Esophagus squamous epithelium (tissue), 4 donors: ENCODE results near the gene LIPM.

Source experiments
- POLR2A ChIP-seq, 4 donors: fragments of 450-650 bp; IDR thresholded peaks; one replicate each; pipeline ENCODE4 v1.6.1; 2017; ENCODE audit warnings: antibody characterized with exemption in 4 of 4, mild to moderate bottlenecking in 4 of 4, moderate library complexity in 3 of 4
- TF ChIP-seq, protein P1 (sequence below), 6 experiments: fragments of 450-650 bp in 4 of 6; fragments of 200-600 bp in 2 of 6; sonication (generic) in 2 of 6; IDR thresholded peaks; one replicate each; pipeline ENCODE4 v1.5.1; 2016 to 2019; ENCODE audit warnings: antibody characterized with exemption in 6 of 6, mild to moderate bottlenecking in 4 of 6, moderate library complexity in 4 of 6

DNA sequence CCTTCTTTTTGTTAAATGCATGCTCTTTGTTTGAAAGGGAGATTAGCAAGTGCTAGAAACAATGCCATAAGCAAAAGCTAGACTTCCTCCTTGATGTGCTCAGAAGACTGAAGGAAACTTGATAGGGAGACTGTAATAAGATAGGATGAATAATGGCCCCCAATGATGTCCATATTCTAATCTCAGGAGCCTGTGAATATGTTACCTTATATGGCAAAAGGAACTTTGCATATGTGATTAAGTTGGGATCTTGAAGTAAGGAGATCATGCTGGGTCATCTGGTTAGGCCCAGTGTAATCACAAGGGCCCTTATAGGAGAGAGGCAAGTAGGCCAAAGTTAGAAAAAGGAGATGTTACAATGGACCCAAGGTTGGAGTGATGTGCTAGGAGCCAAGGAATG, 13.6 kb upstream of the LIPM start:
- TF ChIP-seq POLR2A (IDR thresholded peaks at IDR 0.05): no peak
- TF ChIP-seq, protein P1, sequence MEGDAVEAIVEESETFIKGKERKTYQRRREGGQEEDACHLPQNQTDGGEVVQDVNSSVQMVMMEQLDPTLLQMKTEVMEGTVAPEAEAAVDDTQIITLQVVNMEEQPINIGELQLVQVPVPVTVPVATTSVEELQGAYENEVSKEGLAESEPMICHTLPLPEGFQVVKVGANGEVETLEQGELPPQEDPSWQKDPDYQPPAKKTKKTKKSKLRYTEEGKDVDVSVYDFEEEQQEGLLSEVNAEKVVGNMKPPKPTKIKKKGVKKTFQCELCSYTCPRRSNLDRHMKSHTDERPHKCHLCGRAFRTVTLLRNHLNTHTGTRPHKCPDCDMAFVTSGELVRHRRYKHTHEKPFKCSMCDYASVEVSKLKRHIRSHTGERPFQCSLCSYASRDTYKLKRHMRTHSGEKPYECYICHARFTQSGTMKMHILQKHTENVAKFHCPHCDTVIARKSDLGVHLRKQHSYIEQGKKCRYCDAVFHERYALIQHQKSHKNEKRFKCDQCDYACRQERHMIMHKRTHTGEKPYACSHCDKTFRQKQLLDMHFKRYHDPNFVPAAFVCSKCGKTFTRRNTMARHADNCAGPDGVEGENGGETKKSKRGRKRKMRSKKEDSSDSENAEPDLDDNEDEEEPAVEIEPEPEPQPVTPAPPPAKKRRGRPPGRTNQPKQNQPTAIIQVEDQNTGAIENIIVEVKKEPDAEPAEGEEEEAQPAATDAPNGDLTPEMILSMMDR (IDR thresholded peaks at IDR 0.05): no peak
